Measurements from ENCODE around the gene RSPH6A. TPM values are rescaled to one million over a fixed set of nuclear protein-coding genes. Genes with fewer than 3 reads are reported as not detected.
A peak's percentile ranks its signal among the peaks of the same experiment; 100 is the strongest.

The RSPH6A gene
- total RNA-seq, 1 donor from 2014 or later = 0.23 TPM

DNA sequence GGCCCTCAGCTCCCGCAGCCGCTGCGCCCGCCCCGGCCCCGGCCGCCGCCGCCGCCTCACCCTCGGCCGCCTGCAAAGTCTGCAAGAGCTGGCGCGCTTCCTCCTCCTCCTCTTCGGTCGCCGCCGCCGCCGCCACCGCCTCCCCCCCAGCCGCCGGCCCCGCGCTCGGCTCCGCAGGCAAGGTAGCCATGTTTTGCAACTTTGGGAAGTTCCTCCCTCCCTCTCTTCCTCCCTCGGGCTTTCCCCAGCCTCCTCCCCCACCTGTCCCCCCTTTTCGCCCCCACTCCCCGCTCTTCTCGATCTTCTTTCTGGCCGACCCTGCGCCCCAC, 46.5 kb downstream of the RSPH6A start:
- Mint-ChIP-seq H3K4me1 (ENCODE audit: low read depth) (peaks cover 8% of the 10 kb centered on the region), H3K4me3 (ENCODE audit: low read depth) (peak overlapping the region; percentile 86), H3K9me3 (no peaks in the 10 kb centered on the region), H3K36me3 (ENCODE audit: low read depth) (no peaks in the 10 kb centered on the region), H3K27me3 (ENCODE audit: low read depth) (peaks cover 12% of the 10 kb centered on the region), H3K27ac (peak overlapping the region; percentile 63)
- intact Hi-C loops (cut with micrococcal nuclease) = loop anchor here (2.0 kb wide), 2 partner anchors 24 to 76 kb away; partner anchors contain the start of genes DMWD and QPCTL
- DNase-seq (ENCODE audit: low spot score) = peak; percentile 28

DNA sequence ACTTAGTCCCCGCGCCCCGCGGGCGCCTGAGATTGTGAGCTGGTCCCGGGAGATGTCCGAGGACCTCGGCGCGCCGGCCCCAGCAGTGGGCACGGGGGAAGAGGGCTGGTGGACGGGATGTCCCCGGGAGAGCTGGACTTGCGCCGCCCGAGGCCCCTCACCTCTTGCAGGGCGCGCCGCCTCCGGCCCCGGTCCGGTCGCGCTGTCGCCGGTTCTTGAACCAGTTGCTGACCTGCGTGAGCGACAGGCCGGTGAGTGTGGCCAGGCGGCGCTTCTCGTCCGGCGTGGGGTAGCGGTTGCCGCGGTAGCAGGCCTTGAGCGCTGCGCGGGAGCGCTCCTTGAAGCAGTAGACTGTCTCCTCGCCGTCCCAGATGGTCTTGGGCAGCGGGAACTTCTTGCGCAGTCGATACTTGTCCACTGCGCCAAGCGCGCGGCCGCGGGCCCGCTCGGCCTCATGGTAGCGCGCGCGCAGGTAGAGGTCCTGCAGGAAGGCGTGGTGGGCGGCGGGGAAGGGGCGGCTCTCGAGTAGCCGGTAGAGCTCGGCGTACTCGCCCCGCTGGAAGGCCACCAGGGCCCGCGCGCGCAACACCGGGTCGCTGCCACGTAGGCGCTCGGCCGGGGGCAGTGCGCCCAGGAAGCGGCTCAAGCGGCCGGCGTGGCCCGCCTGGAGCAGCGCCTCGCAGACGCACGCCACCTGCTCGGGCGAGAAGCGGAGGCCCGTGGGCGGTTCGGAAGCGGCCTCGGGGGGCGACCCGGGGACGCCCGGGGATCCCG, 47.0 kb downstream of the RSPH6A start:
- no peaks in the 10 kb centered on the region for H3K9me3 Mint-ChIP-seq
- H3K4me1 Mint-ChIP-seq (ENCODE audit: low read depth) = peaks cover 8% of the 10 kb centered on the region
- peak overlapping the region; percentile 67 for H3K4me3 Mint-ChIP-seq (ENCODE audit: low read depth)
- H3K27me3 Mint-ChIP-seq (ENCODE audit: low read depth) = peaks cover 12% of the 10 kb centered on the region
- no peak for DNase-seq (ENCODE audit: low spot score)
- intact Hi-C loops (cut with micrococcal nuclease) = loop anchor here (2.0 kb wide), 2 partner anchors 25 to 75 kb away; partner anchors contain the start of genes DMWD and QPCTL
- H3K27ac Mint-ChIP-seq = no peak overlapping the region
- H3K36me3 Mint-ChIP-seq (ENCODE audit: low read depth) = no peaks in the 10 kb centered on the region

DNA sequence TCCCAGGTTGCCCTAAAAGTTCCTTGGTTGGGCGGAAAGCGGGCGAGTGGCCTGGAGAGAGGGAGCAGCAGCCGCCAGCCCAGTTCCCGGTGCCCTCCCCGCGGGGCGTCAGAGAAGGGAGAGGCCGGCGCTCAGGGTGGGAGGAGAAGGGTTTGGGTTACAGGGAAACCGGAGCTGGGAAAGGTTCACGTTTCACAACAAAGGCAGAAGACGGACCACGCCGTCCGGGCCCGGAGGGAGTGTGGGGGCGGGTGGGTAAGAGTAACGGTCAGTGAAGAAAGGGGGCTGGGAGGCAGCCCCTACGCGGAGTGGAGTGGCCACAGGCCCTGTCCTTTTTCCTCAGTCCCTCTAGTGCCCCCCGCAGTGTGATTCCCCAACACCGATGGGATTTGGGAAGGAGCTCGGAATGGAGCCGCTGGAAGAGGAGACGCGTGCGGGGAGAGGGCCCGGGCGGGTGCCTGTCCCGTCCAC, 47.7 kb downstream of the RSPH6A start:
- H3K4me1 Mint-ChIP-seq (ENCODE audit: low read depth) = peaks cover 8% of the 10 kb centered on the region
- peak overlapping the region; percentile 49 for H3K4me3 Mint-ChIP-seq (ENCODE audit: low read depth)
- no peak for DNase-seq (ENCODE audit: low spot score)
- no peaks in the 10 kb centered on the region for H3K36me3 Mint-ChIP-seq (ENCODE audit: low read depth)
- intact Hi-C loops (cut with micrococcal nuclease) = no loop called here
- H3K9me3 Mint-ChIP-seq = no peaks in the 10 kb centered on the region
- H3K27ac Mint-ChIP-seq = no peak overlapping the region
- peaks cover 12% of the 10 kb centered on the region for H3K27me3 Mint-ChIP-seq (ENCODE audit: low read depth)

DNA sequence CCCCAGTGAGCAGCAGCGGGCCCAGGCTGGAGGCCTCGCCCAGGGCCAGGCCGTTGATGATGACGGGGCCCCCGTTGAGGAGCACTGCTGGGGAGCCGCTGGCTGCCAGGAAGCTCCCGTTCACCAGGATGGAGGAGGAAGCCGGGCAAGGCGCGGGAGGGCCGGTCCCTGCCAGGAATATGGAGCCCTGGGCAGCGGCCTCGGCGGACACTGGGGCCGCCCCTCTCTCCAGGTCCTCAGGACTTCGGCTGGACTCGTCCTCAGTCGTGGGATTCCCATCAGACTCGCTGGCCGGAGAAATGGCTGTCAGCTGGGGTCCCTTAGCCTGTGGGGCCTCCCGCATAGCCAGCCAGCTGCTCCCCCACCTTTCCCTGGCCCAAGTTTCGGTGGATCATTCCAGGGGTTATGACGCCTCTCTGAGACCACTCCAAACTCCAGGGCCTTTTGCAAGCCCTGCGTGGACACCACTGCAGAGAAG, 48.2 kb downstream of the RSPH6A start:
- Mint-ChIP-seq H3K4me3 (ENCODE audit: low read depth) (peak overlapping the region; percentile 49), H3K4me1 (ENCODE audit: low read depth) (peaks cover 8% of the 10 kb centered on the region), H3K9me3 (no peaks in the 10 kb centered on the region), H3K27me3 (ENCODE audit: low read depth) (peaks cover 8% of the 10 kb centered on the region), H3K27ac (no peak overlapping the region), H3K36me3 (ENCODE audit: low read depth) (no peaks in the 10 kb centered on the region)
- intact Hi-C loops (cut with micrococcal nuclease) = no loop called here
- no peak for DNase-seq (ENCODE audit: low spot score)

DNA sequence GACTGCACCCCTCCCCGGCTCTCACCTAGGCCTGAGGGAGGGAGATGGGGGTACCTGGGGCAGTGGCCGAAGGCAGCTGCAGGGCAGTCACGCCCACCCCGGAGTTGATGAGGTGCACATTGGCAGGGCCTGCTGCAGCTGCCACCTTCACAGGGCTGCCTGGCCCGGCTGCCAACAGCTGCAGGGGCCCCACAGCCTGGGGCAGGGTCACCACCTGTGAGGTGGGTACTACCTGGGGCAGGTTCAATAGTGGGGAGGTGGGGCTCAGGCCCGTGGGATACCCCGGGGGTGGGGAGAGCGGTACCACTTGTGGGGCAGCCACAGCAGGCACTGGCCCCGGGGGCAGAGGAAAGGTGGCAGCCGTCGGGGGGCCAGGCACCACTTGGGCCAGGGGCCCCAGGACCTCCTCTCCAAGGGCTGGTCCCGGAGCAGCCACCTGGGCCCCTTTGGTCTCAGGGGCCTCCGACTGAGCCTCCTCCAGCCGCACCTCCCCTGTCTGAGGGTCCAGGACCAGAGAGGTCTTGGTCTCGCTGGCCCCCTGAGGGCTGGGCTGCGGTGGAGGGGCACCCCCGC, 48.7 kb downstream of the RSPH6A start:
- Mint-ChIP-seq H3K4me1 (ENCODE audit: low read depth) (peaks cover 8% of the 10 kb centered on the region), H3K9me3 (no peaks in the 10 kb centered on the region), H3K36me3 (ENCODE audit: low read depth) (no peaks in the 10 kb centered on the region), H3K4me3 (ENCODE audit: low read depth) (no peak overlapping the region), H3K27me3 (ENCODE audit: low read depth) (peaks cover 8% of the 10 kb centered on the region), H3K27ac (no peak overlapping the region)
- intact Hi-C loops (cut with micrococcal nuclease) = no loop called here
- no peak for DNase-seq (ENCODE audit: low spot score)

DNA sequence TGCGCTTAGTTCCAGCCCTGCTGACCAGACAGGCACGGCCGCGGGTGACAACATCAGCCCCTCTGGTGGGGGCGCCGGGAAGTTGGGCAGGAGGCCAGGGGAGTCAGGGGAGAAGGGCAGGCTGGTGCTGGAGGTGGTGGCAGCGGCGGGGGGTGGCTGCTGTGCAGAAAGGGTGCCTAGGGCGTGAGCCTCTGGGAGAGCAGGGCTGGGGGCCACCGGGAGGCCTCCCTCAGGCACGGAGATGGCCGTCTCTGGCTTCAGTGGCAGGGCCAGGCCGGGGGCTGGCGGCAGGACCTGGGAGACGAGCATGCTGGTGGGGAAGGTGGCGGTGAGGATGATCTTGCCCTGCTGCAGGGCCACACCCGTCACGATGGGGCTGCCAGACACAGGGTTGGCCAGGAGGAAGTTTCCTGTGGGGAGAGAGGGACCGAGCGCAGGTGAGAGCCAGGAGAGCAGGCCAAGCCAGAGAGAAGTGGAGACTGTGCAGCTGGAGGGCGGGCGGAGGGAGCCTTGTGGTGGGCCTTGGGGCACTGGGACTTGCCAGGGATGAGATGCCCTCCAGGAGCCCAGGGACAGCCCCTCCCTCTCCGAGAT, 49.3 kb downstream of the RSPH6A start:
- H3K9me3 Mint-ChIP-seq = no peaks in the 10 kb centered on the region
- no peaks in the 10 kb centered on the region for H3K36me3 Mint-ChIP-seq (ENCODE audit: low read depth)
- DNase-seq (ENCODE audit: low spot score) = no peak
- H3K4me1 Mint-ChIP-seq (ENCODE audit: low read depth) = peaks cover 8% of the 10 kb centered on the region
- peaks cover 8% of the 10 kb centered on the region for H3K27me3 Mint-ChIP-seq (ENCODE audit: low read depth)
- H3K27ac Mint-ChIP-seq = no peak overlapping the region
- H3K4me3 Mint-ChIP-seq (ENCODE audit: low read depth) = no peak overlapping the region
- intact Hi-C loops (cut with micrococcal nuclease) = no loop called here

DNA sequence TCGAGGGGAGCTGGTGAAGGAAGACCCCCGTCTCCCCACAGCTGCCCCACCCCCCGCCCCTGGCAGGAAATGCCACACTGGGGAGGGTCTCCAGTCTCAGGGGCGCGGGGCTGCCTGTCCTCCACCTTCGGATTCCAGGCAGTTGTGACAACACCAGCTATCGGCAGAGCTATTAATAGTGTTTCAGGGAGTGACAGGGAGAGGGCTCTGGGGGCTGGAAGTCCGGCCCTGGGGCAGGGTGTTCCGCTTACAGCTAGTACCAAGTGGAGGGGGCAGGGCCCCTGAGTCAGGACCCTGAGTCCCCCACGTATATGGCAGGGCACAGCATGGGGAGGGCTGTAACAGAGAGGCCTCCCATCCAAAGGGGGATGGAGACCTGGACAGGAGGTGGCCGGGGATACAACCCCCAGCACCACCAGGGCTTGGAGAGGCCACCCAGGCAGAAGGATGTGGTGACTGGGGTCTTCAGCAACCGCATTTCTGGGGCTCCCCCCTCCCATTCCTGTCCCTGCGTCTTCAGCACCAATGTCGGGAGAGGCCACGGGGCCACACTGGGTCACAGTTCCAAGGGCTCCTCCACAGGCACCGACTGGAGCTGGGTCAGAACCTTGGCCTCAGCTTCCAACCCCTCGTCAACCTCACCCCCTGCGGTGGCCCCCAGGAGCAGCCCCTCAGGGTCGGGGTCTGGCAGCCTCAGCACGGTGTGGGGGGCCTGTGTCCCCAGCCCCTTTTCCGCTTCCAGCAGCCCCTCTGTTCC, 50.0 kb downstream of the RSPH6A start:
- Mint-ChIP-seq H3K27me3 (ENCODE audit: low read depth) (peaks cover 8% of the 10 kb centered on the region), H3K4me3 (ENCODE audit: low read depth) (no peak overlapping the region), H3K9me3 (no peaks in the 10 kb centered on the region), H3K4me1 (ENCODE audit: low read depth) (peaks cover 6% of the 10 kb centered on the region), H3K27ac (no peak overlapping the region), H3K36me3 (ENCODE audit: low read depth) (no peaks in the 10 kb centered on the region)
- intact Hi-C loops (cut with micrococcal nuclease) = no loop called here
- DNase-seq (ENCODE audit: low spot score) = no peak

DNA sequence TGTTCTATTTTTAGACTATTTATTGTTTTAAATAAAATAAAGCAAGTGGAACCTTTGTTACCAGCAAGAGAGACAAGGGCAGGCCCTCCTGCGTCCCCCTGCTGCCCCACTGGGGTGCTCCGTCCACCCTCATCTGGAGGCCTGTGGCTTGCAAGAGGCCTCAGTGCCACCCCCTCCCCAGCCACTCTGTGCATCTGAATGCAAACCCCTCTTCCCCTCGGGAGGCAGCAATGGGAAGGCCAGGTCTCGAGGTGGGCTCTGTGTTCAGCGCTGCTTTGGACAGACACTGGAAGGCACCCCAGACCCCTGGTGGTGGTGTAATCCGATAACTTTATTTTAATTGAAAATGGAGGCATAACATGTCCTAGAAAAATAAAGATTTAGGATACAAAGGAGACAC, 50.6 kb downstream of the RSPH6A start:
- DNase-seq (ENCODE audit: low spot score) = no peak
- H3K27me3 Mint-ChIP-seq (ENCODE audit: low read depth) = peaks cover 8% of the 10 kb centered on the region
- no peak overlapping the region for H3K4me3 Mint-ChIP-seq (ENCODE audit: low read depth)
- H3K4me1 Mint-ChIP-seq (ENCODE audit: low read depth) = peaks cover 2% of the 10 kb centered on the region
- H3K27ac Mint-ChIP-seq = no peak overlapping the region
- intact Hi-C loops (cut with micrococcal nuclease) = no loop called here
- no peaks in the 10 kb centered on the region for H3K36me3 Mint-ChIP-seq (ENCODE audit: low read depth)
- no peaks in the 10 kb centered on the region for H3K9me3 Mint-ChIP-seq

DNA sequence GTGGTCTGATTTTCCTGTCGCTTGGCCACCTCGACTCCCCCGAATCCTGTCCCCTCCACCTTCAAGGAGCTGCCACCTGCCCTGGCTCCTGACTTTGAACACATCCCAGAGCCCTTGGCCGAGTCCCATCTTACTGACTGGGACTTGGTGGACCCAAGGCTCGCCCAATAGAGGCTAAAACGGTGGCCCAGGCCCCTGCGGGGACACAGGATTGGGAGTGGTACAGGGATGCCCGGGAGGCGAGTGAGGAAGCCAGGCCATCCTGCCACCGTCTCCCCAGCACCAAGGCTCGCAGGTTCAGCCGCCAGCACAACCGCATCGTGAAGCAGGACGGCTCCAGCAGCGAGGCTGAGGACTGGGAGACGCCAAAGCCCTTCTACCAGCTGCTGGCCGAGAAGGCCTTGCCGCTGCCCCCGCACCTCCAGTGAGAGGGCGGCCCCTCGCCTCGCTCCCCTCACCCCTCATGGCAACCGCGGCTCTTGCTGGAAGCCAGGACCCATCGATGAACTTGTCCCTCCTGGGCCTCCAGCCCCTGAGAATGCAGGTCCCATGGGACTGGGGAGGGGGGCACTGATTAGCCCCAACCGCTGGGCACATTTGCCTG, 51.3 kb downstream of the RSPH6A start:
- Mint-ChIP-seq H3K27me3 (ENCODE audit: low read depth) (peaks cover 6% of the 10 kb centered on the region), H3K36me3 (ENCODE audit: low read depth) (no peaks in the 10 kb centered on the region), H3K4me1 (ENCODE audit: low read depth) (no peaks in the 10 kb centered on the region), H3K9me3 (no peaks in the 10 kb centered on the region), H3K4me3 (ENCODE audit: low read depth) (no peak overlapping the region), H3K27ac (no peak overlapping the region)
- DNase-seq (ENCODE audit: low spot score) = no peak
- intact Hi-C loops (cut with micrococcal nuclease) = no loop called here

DNA sequence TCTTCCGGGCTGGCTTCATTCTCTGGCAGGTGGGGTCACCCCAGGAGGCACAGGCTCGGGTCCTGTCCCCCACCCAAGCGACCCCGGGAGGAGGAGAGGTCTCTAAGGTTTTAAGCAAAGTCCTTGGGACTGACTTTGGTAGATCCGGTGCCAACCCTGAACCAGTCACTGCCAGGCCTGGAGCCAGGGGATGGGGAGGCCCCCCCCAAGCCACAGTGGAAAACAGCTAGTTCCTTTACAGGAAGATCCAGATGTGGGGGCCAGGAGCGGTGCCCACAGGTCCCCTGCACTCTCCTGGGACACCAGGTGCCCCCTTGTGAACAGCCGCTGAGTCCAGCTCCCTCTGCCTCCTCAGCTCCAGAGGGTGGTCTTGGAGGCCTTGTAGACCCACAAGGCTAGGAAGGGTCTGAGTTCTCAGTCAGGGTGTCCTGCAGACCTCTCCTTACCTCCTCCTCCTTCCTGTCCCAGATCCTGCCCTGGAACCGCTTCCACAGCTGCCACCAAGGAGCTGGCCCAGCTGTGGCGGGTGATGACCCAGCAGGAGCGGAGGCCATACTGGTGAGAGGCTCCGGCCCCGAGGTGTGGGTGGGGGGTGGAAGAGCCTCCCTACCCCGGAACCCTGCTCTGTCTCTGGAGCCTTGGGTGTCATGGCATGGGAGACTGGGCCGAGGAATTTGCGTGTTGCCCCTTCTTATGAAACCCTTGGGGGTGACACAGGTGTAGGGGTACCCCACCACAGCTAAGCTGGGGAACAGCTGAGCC, 52.1 kb downstream of the RSPH6A start:
- no peaks in the 10 kb centered on the region for H3K9me3 Mint-ChIP-seq
- intact Hi-C loops (cut with micrococcal nuclease) = no loop called here
- no peak for DNase-seq (ENCODE audit: low spot score)

DNA sequence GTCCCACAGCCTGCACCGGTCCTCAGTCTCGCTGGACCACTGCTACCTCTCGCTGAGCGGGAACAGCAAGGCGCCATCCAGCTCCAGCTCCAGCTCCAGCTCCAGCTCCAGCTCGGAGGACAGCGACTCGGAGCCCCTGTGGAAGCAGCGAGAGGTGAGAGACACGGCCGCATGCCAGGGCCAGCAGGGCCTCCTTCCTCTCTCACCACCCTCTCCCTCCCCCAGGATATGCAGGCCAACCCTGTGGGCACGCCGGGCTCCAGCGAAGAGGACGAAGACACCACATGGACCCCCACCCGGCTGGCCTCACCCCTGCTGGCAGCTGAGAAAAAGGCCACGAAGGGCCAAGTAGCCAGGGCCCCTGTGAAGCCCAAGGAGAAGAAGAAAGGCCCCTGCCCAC, 53.4 kb downstream of the RSPH6A start:
- Mint-ChIP-seq H3K36me3 (ENCODE audit: low read depth) (no peaks in the 10 kb centered on the region), H3K27ac (no peak overlapping the region), H3K27me3 (ENCODE audit: low read depth) (peaks cover 1% of the 10 kb centered on the region), H3K4me1 (ENCODE audit: low read depth) (no peaks in the 10 kb centered on the region), H3K9me3 (no peaks in the 10 kb centered on the region), H3K4me3 (ENCODE audit: low read depth) (no peak overlapping the region)
- no peak for DNase-seq (ENCODE audit: low spot score)
- intact Hi-C loops (cut with micrococcal nuclease) = no loop called here

More for the DNA sequence above, 52.1 kb downstream of the RSPH6A start:
- H3K4me3 Mint-ChIP-seq (ENCODE audit: low read depth) = no peak overlapping the region
- no peaks in the 10 kb centered on the region for H3K4me1 Mint-ChIP-seq (ENCODE audit: low read depth)
- H3K27ac Mint-ChIP-seq = no peak overlapping the region
- peaks cover 6% of the 10 kb centered on the region for H3K27me3 Mint-ChIP-seq (ENCODE audit: low read depth)
- no peaks in the 10 kb centered on the region for H3K36me3 Mint-ChIP-seq (ENCODE audit: low read depth)

DNA sequence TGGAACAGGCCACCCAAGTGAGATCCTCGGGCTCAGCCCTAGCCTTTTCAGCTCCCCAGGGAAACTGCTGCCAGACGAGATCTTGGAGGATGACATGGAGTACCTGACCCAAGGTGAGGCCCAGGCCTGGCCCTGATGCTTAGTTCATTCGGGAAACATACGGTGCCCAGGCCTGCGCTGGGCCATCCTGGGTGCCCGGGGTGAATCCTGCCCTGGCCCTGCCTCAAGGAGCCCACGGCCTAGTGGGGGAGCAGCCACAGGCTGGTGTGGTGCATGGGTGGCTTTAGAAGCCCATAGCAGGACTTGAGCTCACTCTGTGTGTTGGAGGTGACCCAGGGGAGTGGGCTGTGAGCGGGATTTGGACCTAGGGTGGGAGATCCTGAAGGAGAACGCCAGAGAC, 56.2 kb downstream of the RSPH6A start:
- Mint-ChIP-seq H3K36me3 (ENCODE audit: low read depth) (no peaks in the 10 kb centered on the region), H3K27ac (no peak overlapping the region), H3K4me1 (ENCODE audit: low read depth) (no peaks in the 10 kb centered on the region), H3K9me3 (no peaks in the 10 kb centered on the region), H3K27me3 (ENCODE audit: low read depth) (no peaks in the 10 kb centered on the region), H3K4me3 (ENCODE audit: low read depth) (no peak overlapping the region)
- intact Hi-C loops (cut with micrococcal nuclease) = no loop called here
- no peak for DNase-seq (ENCODE audit: low spot score)
